SK-N-SH (cell line): ENCODE measurements around the gene PYGB. TPM values are rescaled to one million over a fixed set of nuclear protein-coding genes. Genes with fewer than 3 reads are reported as not detected.

Experiments
- CTCF ChIA-PET: fragments of 300-600, 350-600 bp; formaldehyde crosslinking; extraction: SDS; loops from one replicate; lab custom pipeline; 2021; lab: Yijun Ruan, JAX
- POLR2A ChIA-PET: fragments of 350-600 bp; sonication (Branson Sonifier 250); formaldehyde crosslinking; extraction: SDS; loops from one replicate; lab custom pipeline; 2020; ENCODE audit warnings: antibody characterized with exemption, inconsistent platforms; lab: Yijun Ruan, JAX
- DNase-seq: peaks from one replicate; pipeline ENCODE4 v3.0.0; 2012
- H2AFZ ChIP-seq: fragments of 200-600 bp; sonication (generic); 2 replicates; pipeline ENCODE4 v1.8.1; 2016; ENCODE audit warnings: antibody characterized with exemption, mild to moderate bottlenecking, low read depth
- H3F3A ChIP-seq: fragments of 200-600 bp; sonication (generic); replicated peaks from 2 replicates; pipeline ENCODE3; 2016; ENCODE audit warnings: antibody characterized with exemption, mild to moderate bottlenecking; ENCODE audit not compliant: insufficient read depth
- H3K27ac ChIP-seq, 2 experiments: fragments of 200-500 bp in 1 of 2; fragments of 200-600 bp in 1 of 2; sonication (Bioruptor generic) in 1 of 2; sonication (generic), shearing (Covaris generic) in 1 of 2; 2 replicates each; pipeline versions ENCODE4 v1.5.1 to v1.6.1; 2014 to 2016; ENCODE audit warnings: low read depth in 2 of 2, inconsistent platforms in 1 of 2, low read length in 1 of 2, mild to moderate bottlenecking in 1 of 2, mixed read lengths in 1 of 2
- H3K27me3 ChIP-seq: fragments of 200-600 bp; sonication (generic), shearing (Covaris generic); 2 replicates; pipeline ENCODE4 v1.6.1; 2016; ENCODE audit warnings: mixed run types; ENCODE audit not compliant: insufficient read depth
- H3K36me3 ChIP-seq, 2 experiments: fragments of 200-500 bp in 1 of 2; fragments of 200-600 bp in 1 of 2; sonication (Bioruptor generic) in 1 of 2; sonication (generic) in 1 of 2; replicated peaks in 1 of 2; 2 replicates each; pipeline versions ENCODE3 to v1.5.1; 2014 to 2016; ENCODE audit warnings: low read length in 1 of 2, mild to moderate bottlenecking in 1 of 2; ENCODE audit not compliant: insufficient read depth in 2 of 2, control insufficient read depth in 1 of 2
- H3K4me1 ChIP-seq, 2 experiments: fragments of 200-500 bp in 1 of 2; fragments of 200-600 bp in 1 of 2; sonication (Bioruptor generic) in 1 of 2; sonication (generic), shearing (Covaris generic) in 1 of 2; 2 replicates each; pipeline versions ENCODE4 v1.5.1 to v1.6.1; 2014 to 2016; ENCODE audit warnings: low read depth in 1 of 2, low read length in 1 of 2, mixed run types in 1 of 2; ENCODE audit not compliant: insufficient read depth in 2 of 2, control insufficient read depth in 1 of 2
- H3K4me2 ChIP-seq: fragments of 200-600 bp; sonication (generic), shearing (Covaris generic); 2 replicates; pipeline ENCODE4 v1.6.1; 2017; ENCODE audit warnings: mixed run types
- H3K4me3 ChIP-seq, 2 experiments: fragments of 200-500 bp in 1 of 2; fragments of 200-600 bp in 1 of 2; sonication (Bioruptor generic) in 1 of 2; sonication (generic), shearing (Covaris generic) in 1 of 2; 2 replicates each; pipeline versions ENCODE4 v1.5.1 to v1.8.1; 2014 to 2016; ENCODE audit warnings: low read depth in 2 of 2, inconsistent platforms in 1 of 2, low read length in 1 of 2, mild to moderate bottlenecking in 1 of 2, mixed read lengths in 1 of 2, moderate library complexity in 1 of 2
- H3K79me2 ChIP-seq: fragments of 200-600 bp; sonication (generic); 2 replicates; pipeline ENCODE4 v1.8.1; 2017; ENCODE audit warnings: mild to moderate bottlenecking; ENCODE audit not compliant: insufficient read depth
- H3K9ac ChIP-seq: fragments of 200-600 bp; sonication (generic); 2 replicates; pipeline ENCODE4 v1.6.1; 2017; ENCODE audit warnings: mixed run types
- H3K9me2 ChIP-seq: fragments of 200-600 bp; sonication (generic); 2 replicates; pipeline ENCODE4 v1.6.1; 2017; ENCODE audit warnings: mixed run types
- H3K9me3 ChIP-seq: fragments of 200-600 bp; sonication (generic); 2 replicates; pipeline ENCODE4 v1.6.1; 2017; ENCODE audit warnings: mixed run types, mild to moderate bottlenecking, moderate library complexity
- H4K20me1 ChIP-seq: fragments of 200-600 bp; sonication (generic); 2 replicates; pipeline ENCODE4 v1.6.1; 2017; ENCODE audit warnings: mild to moderate bottlenecking, mixed run types; ENCODE audit not compliant: insufficient read depth
- EP300 ChIP-seq, 2 experiments: IDR thresholded peaks; 2 replicates each; pipeline versions ENCODE4 v1.4.0 to v1.6.1; 2012; ENCODE audit warnings: borderline replicate concordance in 1 of 2, low read depth in 1 of 2, low read length in 1 of 2
- EZH2phosphoT487 ChIP-seq: fragments of 200-600 bp; sonication (generic); IDR thresholded peaks from 2 replicates; pipeline ENCODE4 v1.6.1; 2017; ENCODE audit warnings: low read depth, mixed run types, mild to moderate bottlenecking, antibody characterized with exemption, moderate library complexity, borderline replicate concordance
- FOSL2 ChIP-seq: IDR thresholded peaks from 2 replicates; pipeline ENCODE4 v1.4.0; 2012; ENCODE audit warnings: low read depth, mild to moderate bottlenecking, moderate library complexity, borderline replicate concordance
- FOXJ3 ChIP-seq: sonication (generic); formaldehyde crosslinking; IDR thresholded peaks from 2 replicates; pipeline ENCODE4 v1.5.1; 2020; ENCODE audit warnings: mild to moderate bottlenecking, missing genetic modification reagents
- GATA2 ChIP-seq: sonication (generic); formaldehyde crosslinking; IDR thresholded peaks from 2 replicates; pipeline ENCODE4 v1.5.0; 2020; ENCODE audit warnings: mild to moderate bottlenecking, missing genetic modification reagents
- IRF3 ChIP-seq: fragments of 150-350 bp; IDR thresholded peaks from 2 replicates; pipeline ENCODE4 v1.6.1; 2016; ENCODE audit warnings: mild to moderate bottlenecking, low read depth, low read length
- JUND ChIP-seq: IDR thresholded peaks from 2 replicates; pipeline ENCODE4 v1.4.0; 2012
- MAX ChIP-seq: IDR thresholded peaks from 2 replicates; pipeline ENCODE4 v1.4.0; 2012; ENCODE audit warnings: low read depth
- MEF2A ChIP-seq: IDR thresholded peaks from 2 replicates; pipeline ENCODE4 v1.4.0; 2012; ENCODE audit warnings: low read depth, borderline replicate concordance
- MXI1 ChIP-seq: IDR thresholded peaks from 2 replicates; pipeline ENCODE4 v1.6.1; 2012; ENCODE audit warnings: mild to moderate bottlenecking, low read depth, low read length, improper control_type of control experiment
- NRF1 ChIP-seq: IDR thresholded peaks from 2 replicates; pipeline ENCODE4 v1.6.1; 2012; ENCODE audit warnings: low read depth, mild to moderate bottlenecking, low read length
- POLR2AphosphoS5 ChIP-seq: IDR thresholded peaks from 2 replicates; pipeline ENCODE4 v1.6.1; 2012; ENCODE audit warnings: low read depth, low read length
- RAD21 ChIP-seq: IDR thresholded peaks from 2 replicates; pipeline ENCODE4 v1.6.1; 2012; ENCODE audit warnings: mild to moderate bottlenecking, low read length
- SIN3A ChIP-seq: IDR thresholded peaks from 2 replicates; pipeline ENCODE4 v1.6.1; 2012; ENCODE audit warnings: low read depth, mild to moderate bottlenecking, low read length, moderate library complexity, borderline replicate concordance
- YY1 ChIP-seq: IDR thresholded peaks from 2 replicates; pipeline ENCODE4 v1.4.0; 2012; ENCODE audit warnings: low read depth, mild to moderate bottlenecking
- ZBTB33 ChIP-seq: IDR thresholded peaks from 2 replicates; pipeline ENCODE4 v1.4.0; 2012; ENCODE audit warnings: low read depth, borderline replicate concordance
- whole genome bisulfite sequencing: methylation state at CpG from one replicate; pipeline ENCODE4 v1.1.6; 2017; ENCODE audit warnings: low lambda C conversion rate; 5-methylcytosine and 5-hydroxymethylcytosine counted together
- polyA plus RNA-seq, 3 experiments: library from polyadenylated mRNA; depleted of rRNA; stranded (reverse); fragments of >200 nt; gene quantifications; 2 replicates each; pipeline ENCODE4 v1.2.3, GENCODE V29; 2012

Gene PYGB
- polyA plus RNA-seq, 1 of the 3 experiments (the other 2 are of a cell fraction) = 35.8 TPM

- peak; percentile 70 for DNase-seq
- WGBS = 79% methylated on average over 12 of the region's 13 CpGs
These were observed 72.3 kb downstream of the PYGB start for GRCh38 chr20:25320035-25320800.

GRCh38 chr20:25321262-25321831 lies 73.5 kb downstream of the PYGB start:
- WGBS = 86% methylated on average over 4 of the region's 5 CpGs
- CTCF ChIA-PET = interaction anchor here (1.4 to 2.3 kb wide), 2 partner anchors 23 to 26 kb away, joined by 4 to 7 read pairs; no protein-coding TSS in a partner anchor
- Histone ChIP-seq H2AFZ (no peak overlapping the region), H3K27ac (no peak overlapping the region; a peak in 2 of 4 replicates), H3K27me3 (no peaks in the 10 kb centered on the region), H3K79me2 (no peaks in the 10 kb centered on the region; the same call in 1 of the 2 replicates), H3K9ac (no peak overlapping the region), H3K4me2 (no peak overlapping the region), H3K4me3 (no peak overlapping the region), H3K9me3 (no peaks in the 10 kb centered on the region), H3K4me1 (peaks cover 0 to 26% of the 10 kb centered on the region in 2 experiments; a peak in 2 of 4 replicates), H3K36me3 (peaks cover 5 to 10% of the 10 kb centered on the region in 2 experiments), H3F3A (no peaks in the 10 kb centered on the region), H4K20me1 (no peaks in the 10 kb centered on the region), H3K9me2 (no peaks in the 10 kb centered on the region)
- DNase-seq = no peak
- POLR2A ChIA-PET = interaction anchor here (0.7 kb wide), 1 partner anchor 76 kb away, joined by 3 read pairs; no protein-coding TSS in a partner anchor
- TF ChIP-seq MXI1 (no peak), ZBTB33 (no peak), FOSL2 (no peak), EP300 (IDR thresholded peaks at IDR 0.05; ENCODE audit: borderline replicate concordance in 1 of 2, low read depth in 1 of 2, low read length in 1 of 2) (no peak), IRF3 (no peak), RAD21 (no peak), YY1 (no peak), JUND (no peak), MAX (no peak), NRF1 (no peak), POLR2AphosphoS5 (no peak), SIN3A (no peak), FOXJ3 (CRISPR knock-in tag) (no peak), EZH2phosphoT487 (no peak)

More at GRCh38 chr20:25320035-25320800, 72.3 kb downstream of the PYGB start:
- no peaks in the 10 kb centered on the region; the same call in 1 of the 2 replicates for H3K79me2 ChIP-seq
- ChIA-PET POLR2A (no interaction called here), CTCF (interaction anchor here (0.6 to 2.3 kb wide), 6 partner anchors 16 to 79 kb away, joined by 3 to 7 read pairs (median 4); no protein-coding TSS in a partner anchor)
- peaks cover 6 to 26% of the 10 kb centered on the region in 2 experiments; a peak in 2 of 4 replicates for H3K4me1 ChIP-seq
- H3K9me2 ChIP-seq = no peaks in the 10 kb centered on the region
- no peak overlapping the region for H3K4me3 ChIP-seq
- TF ChIP-seq MXI1 = peak; percentile 61; the same call in 1 of the 2 replicates
- no peak for TF ChIP-seq MEF2A
- TF ChIP-seq EZH2phosphoT487 = no peak
- 0 out of 2 replicates have a peak, but pooled peaks have one; percentile 9 for TF ChIP-seq GATA2 (CRISPR knock-in tag)
- 0 out of 2 replicates have a peak, but pooled peaks have one; percentile 34 for TF ChIP-seq FOXJ3 (CRISPR knock-in tag)
- TF ChIP-seq EP300 (IDR thresholded peaks at IDR 0.05; ENCODE audit: borderline replicate concordance in 1 of 2, low read depth in 1 of 2, low read length in 1 of 2) = peak in 1 of 2 experiments; percentile 47; a peak in 1 of 4 replicates
- no peaks in the 10 kb centered on the region for H4K20me1 ChIP-seq
- H3K9me3 ChIP-seq = no peaks in the 10 kb centered on the region
- H3K27me3 ChIP-seq = no peaks in the 10 kb centered on the region
- H3K9ac ChIP-seq = no peak overlapping the region
- no peak overlapping the region for H2AFZ ChIP-seq
- H3K4me2 ChIP-seq = no peak overlapping the region
- peaks cover 5 to 10% of the 10 kb centered on the region in 2 experiments for H3K36me3 ChIP-seq
- no peaks in the 10 kb centered on the region for H3F3A ChIP-seq
- peak overlapping the region in 1 of 2 experiments; percentile 51; a peak in 2 of 4 replicates for H3K27ac ChIP-seq
